Astrocyte (in vitro differentiated cells and primary cell): Measurements from ENCODE around the gene ERO1A.

ENCODE experiments used
- EZH2 ChIP-seq: IDR thresholded peaks from 2 replicates; pipeline ENCODE4 v1.6.1; 2012; ENCODE audit warnings: mild to moderate bottlenecking, low read length, inconsistent platforms; ENCODE audit not compliant: insufficient read depth
- TF ChIP-seq, protein P1 (sequence below): IDR thresholded peaks from 2 replicates; pipeline ENCODE4 v1.5.1; 2011; ENCODE audit warnings: low read depth, mild to moderate bottlenecking, inconsistent platforms, low read length, moderate library complexity; ENCODE audit not compliant: insufficient read depth

DNA sequence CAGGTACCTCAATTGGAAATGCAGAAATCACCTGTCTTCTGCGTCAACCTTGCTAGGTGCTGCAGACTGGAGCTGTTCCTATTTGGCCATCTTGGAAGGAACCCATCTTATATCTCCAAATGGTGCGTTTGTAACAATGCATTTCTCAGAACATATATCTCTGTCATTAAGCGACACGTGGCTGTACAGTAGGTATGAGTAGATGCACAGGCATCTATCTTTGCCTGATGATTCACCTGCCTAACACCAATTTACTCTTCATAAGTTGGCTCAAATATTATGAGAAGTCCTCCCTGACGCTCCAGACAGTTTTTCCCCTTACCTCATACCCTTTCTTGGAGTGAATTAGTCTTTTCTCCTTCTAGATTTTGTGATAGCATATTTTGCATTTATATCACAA lies 98.5 kb downstream of the ERO1A start:
- TF ChIP-seq EZH2: no peak
- TF ChIP-seq, protein P1, sequence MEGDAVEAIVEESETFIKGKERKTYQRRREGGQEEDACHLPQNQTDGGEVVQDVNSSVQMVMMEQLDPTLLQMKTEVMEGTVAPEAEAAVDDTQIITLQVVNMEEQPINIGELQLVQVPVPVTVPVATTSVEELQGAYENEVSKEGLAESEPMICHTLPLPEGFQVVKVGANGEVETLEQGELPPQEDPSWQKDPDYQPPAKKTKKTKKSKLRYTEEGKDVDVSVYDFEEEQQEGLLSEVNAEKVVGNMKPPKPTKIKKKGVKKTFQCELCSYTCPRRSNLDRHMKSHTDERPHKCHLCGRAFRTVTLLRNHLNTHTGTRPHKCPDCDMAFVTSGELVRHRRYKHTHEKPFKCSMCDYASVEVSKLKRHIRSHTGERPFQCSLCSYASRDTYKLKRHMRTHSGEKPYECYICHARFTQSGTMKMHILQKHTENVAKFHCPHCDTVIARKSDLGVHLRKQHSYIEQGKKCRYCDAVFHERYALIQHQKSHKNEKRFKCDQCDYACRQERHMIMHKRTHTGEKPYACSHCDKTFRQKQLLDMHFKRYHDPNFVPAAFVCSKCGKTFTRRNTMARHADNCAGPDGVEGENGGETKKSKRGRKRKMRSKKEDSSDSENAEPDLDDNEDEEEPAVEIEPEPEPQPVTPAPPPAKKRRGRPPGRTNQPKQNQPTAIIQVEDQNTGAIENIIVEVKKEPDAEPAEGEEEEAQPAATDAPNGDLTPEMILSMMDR: no peak
